GM12878 (cell line): ENCODE measurements around the gene DEFB108B. TPM values are rescaled to one million over a fixed set of nuclear protein-coding genes. Genes with fewer than 3 reads are reported as not detected.
A peak's percentile ranks its signal among the peaks of the same experiment; 100 is the strongest.
"Not testable (repeated sequence)": the region's sequence is repeated elsewhere in the genome, so short reads cannot be mapped to it uniquely, and the experiment has no call there.

Experiments used
- ATAC-seq: fragments of 200-7000 bp; cut with Tn5 transposase; 3 replicates; pipeline ENCODE4 v1.9.1; 2020; ENCODE audit warnings: mild to moderate bottlenecking, moderate library complexity
- BruUV-seq: library from RNA; stranded (reverse); fragments of 400-500 nt; replicated peaks from 2 replicates; lab custom pipeline; 2021; lab: Mats Ljungman, UMichigan
- CTCF ChIA-PET: fragments of 300-600 bp; sonication (Branson Sonifier 250); formaldehyde crosslinking; extraction: SDS; loops from one replicate; lab custom pipeline; 2021; ENCODE audit warnings: inconsistent platforms; lab: Yijun Ruan, JAX
- POLR2A ChIA-PET: fragments of 350-600 bp; formaldehyde crosslinking; extraction: SDS; loops from one replicate; lab custom pipeline; 2021; ENCODE audit warnings: inconsistent platforms; lab: Charles Lee
- RAD21 ChIA-PET: fragments of 300-600 bp; sonication (Branson Sonifier 250); formaldehyde crosslinking; loops from one replicate; lab custom pipeline; 2023; ENCODE audit warnings: antibody characterized with exemption; ENCODE audit not compliant: unreplicated experiment; lab: Charles Lee
- SMC1A ChIA-PET: fragments of 300-600 bp; sonication (Branson Sonifier 250); formaldehyde crosslinking; loops from one replicate; lab custom pipeline; 2023; ENCODE audit not compliant: unreplicated experiment, uncharacterized antibody; lab: Charles Lee
- DNase-seq: peaks from one replicate; pipeline ENCODE4 v3.0.0-alpha.2; 2011; ENCODE audit warnings: low read depth, low spot score
- FAIRE-seq: peaks from 3 replicates; lab custom pipeline; 2011; peaks lifted over from hg19 to GRCh38; lab: Jason Lieb, UNC
- H2AFZ ChIP-seq: 2 replicates; pipeline ENCODE4 v1.6.0; 2011; ENCODE audit warnings: low read depth, low read length, control low read depth; ENCODE audit not compliant: control insufficient read depth
- H3K27ac ChIP-seq: 2 replicates; pipeline ENCODE4 v1.5.1; 2011; ENCODE audit warnings: control low read depth; ENCODE audit not compliant: control insufficient read depth, insufficient read depth
- H3K27me3 ChIP-seq, 2 experiments: replicated peaks in 1 of 2; 2 replicates each; pipeline versions ENCODE4 v1.6.0 to v1.6.1; 2011; ENCODE audit warnings: low read length in 1 of 2; ENCODE audit not compliant: control insufficient read depth in 2 of 2, insufficient read depth in 2 of 2
- H3K36me3 ChIP-seq, 2 experiments: 2 replicates each; pipeline ENCODE4 v1.5.1; 2011; ENCODE audit warnings: low read length in 1 of 2; ENCODE audit not compliant: control insufficient read depth in 2 of 2, insufficient read depth in 2 of 2
- H3K4me1 ChIP-seq: 2 replicates; pipeline ENCODE4 v1.6.1; 2011; ENCODE audit warnings: mild to moderate bottlenecking, low read length, moderate library complexity, mixed read lengths; ENCODE audit not compliant: control insufficient read depth, insufficient read depth
- H3K4me2 ChIP-seq: 2 replicates; pipeline ENCODE4 v1.6.0; 2011; ENCODE audit warnings: control low read depth; ENCODE audit not compliant: control insufficient read depth, insufficient read depth
- H3K4me3 ChIP-seq: fragments of 200-600 bp; sonication (generic); 2 replicates; pipeline ENCODE4 v1.5.1; 2016
- H3K79me2 ChIP-seq: 2 replicates; pipeline ENCODE4 v1.6.0; 2011; ENCODE audit warnings: low read length; ENCODE audit not compliant: control insufficient read depth, insufficient read depth
- H3K9ac ChIP-seq: 2 replicates; pipeline ENCODE4 v1.8.0; 2011; ENCODE audit warnings: low read length, control low read depth, mixed read lengths; ENCODE audit not compliant: control insufficient read depth, insufficient read depth
- H3K9me3 ChIP-seq: replicated peaks from 3 replicates; pipeline ENCODE4 v1.5.1; 2011; ENCODE audit warnings: mild to moderate bottlenecking, low read length; ENCODE audit not compliant: control insufficient read depth, insufficient read depth
- H4K20me1 ChIP-seq: 2 replicates; pipeline ENCODE4 v1.6.0; 2011; ENCODE audit not compliant: control insufficient read depth, insufficient read depth
- RAD21 ChIP-seq: IDR thresholded peaks from 2 replicates; pipeline ENCODE4 v1.6.1; 2011; ENCODE audit warnings: mild to moderate bottlenecking, low read depth, low read length, moderate library complexity; ENCODE audit not compliant: insufficient read depth
- WGBS: methylation state at CpG from one replicate; pipeline ENCODE4 v1.1.6; 2016; ENCODE audit warnings: low lambda C conversion rate; ENCODE audit not compliant: insufficient replicate concordance, insufficient coverage; ENCODE audit errors: missing lambda C conversion rate; 5-methylcytosine and 5-hydroxymethylcytosine counted together
- in situ Hi-C: fragments of 300-500 bp; cut with MboI; formaldehyde crosslinking; loops from 9 replicates; pipeline ENCODE4 v1.14.3; 2018; ENCODE audit warnings: mixed read lengths
- intact Hi-C: fragments of 100-400 bp; cut with micrococcal nuclease; formaldehyde crosslinking; loops from one replicate; pipeline ENCODE4 v1.14.2; 2022; ENCODE audit not compliant: unreplicated experiment
- polyA plus RNA-seq, 11 experiments: library from polyadenylated mRNA; depleted of rRNA in 4 of 11; unstranded in 6 of 11; stranded (reverse) in 5 of 11; fragments of >200 nt; fragmentation: Nextera tagmentation in 4 of 11; fragmentation: Illumina TruSeq in 1 of 11; extraction: Ambion mirVana in 4 of 11; extraction: Trizol in 1 of 11; gene quantifications; 1 replicate in 1 of 11; 2 replicates in 10 of 11; pipeline versions ENCODE4 v1.2.1 to v1.2.3, GENCODE V29; 2011 to 2016; ENCODE audit warnings: inconsistent platforms in 2 of 11, missing spikeins in 2 of 11, low read depth in 1 of 11
- total RNA-seq, 4 experiments: library from RNA; depleted of rRNA in 3 of 4; stranded (reverse); fragments of >200 nt in 3 of 4; fragmentation: Illumina TruSeq in 1 of 4; extraction: Trizol in 1 of 4; gene quantifications; 2 replicates each; pipeline versions ENCODE4 v1.2.1 to v1.2.3, GENCODE V29; 2013 to 2021
- TF ChIP-seq, protein P1 (sequence below), 3 experiments: IDR thresholded peaks in 2 of 3; conservative IDR thresholded peaks in 1 of 3; 2 replicates each; pipeline ENCODE4 v1.5.1; 2011; ENCODE audit warnings: low read depth in 3 of 3, low read length in 3 of 3, mild to moderate bottlenecking in 3 of 3, control low read depth in 2 of 3, moderate library complexity in 2 of 3, inconsistent platforms in 1 of 3, mixed read lengths in 1 of 3; ENCODE audit not compliant: control insufficient read depth in 2 of 3, insufficient read depth in 1 of 3; ENCODE audit errors: extremely low read depth in 1 of 3

The DEFB108B gene
- total and polyA plus RNA-seq, 10 of the 15 experiments (the other 5 are each of a cell fraction or from before 2014, with no cell fraction given) = not detected

DNA sequence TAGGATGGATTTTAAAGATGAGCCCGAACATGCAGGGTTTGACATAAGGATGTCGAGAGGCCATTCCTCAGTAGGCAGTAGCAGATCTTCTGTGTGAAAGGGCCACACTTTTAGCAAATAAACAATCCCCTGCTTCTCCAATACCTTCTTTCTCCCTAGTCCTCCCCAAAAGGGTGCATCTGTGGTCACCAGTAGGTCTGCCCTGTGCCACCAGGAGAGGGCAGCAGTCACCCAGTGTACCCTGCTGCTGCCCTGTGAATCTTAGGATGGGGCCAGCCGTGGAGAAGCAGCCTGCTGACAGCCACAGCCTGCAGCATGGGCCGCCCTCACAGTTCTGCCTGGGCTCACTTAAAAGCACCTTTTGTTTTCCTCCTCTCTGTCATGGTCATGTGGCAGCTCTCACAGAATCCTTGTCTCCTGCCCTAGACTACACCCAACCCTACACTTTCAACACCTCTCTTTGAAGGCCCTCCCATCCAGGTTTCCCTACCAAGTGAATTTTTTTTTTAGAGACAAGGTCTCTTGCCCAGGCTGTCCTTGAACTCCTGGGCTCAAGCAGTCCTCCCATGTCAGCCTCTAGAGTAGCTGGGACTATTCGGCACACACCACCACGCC lies 40.3 kb upstream of the DEFB108B start:
- FAIRE-seq, H3K79me2 ChIP-seq, H3K36me3 ChIP-seq, ATAC-seq, SMC1A ChIA-PET, RAD21 ChIA-PET, CTCF ChIA-PET, H3K4me2 ChIP-seq, POLR2A ChIA-PET, H3K9me3 ChIP-seq, H4K20me1 ChIP-seq, BruUV-seq, H3K4me3 ChIP-seq, H3K9ac ChIP-seq, H3K27me3 ChIP-seq, H3K27ac ChIP-seq, H2AFZ ChIP-seq, H3K4me1 ChIP-seq, DNase-seq: not testable (repeated sequence)
- TF ChIP-seq, protein P1, sequence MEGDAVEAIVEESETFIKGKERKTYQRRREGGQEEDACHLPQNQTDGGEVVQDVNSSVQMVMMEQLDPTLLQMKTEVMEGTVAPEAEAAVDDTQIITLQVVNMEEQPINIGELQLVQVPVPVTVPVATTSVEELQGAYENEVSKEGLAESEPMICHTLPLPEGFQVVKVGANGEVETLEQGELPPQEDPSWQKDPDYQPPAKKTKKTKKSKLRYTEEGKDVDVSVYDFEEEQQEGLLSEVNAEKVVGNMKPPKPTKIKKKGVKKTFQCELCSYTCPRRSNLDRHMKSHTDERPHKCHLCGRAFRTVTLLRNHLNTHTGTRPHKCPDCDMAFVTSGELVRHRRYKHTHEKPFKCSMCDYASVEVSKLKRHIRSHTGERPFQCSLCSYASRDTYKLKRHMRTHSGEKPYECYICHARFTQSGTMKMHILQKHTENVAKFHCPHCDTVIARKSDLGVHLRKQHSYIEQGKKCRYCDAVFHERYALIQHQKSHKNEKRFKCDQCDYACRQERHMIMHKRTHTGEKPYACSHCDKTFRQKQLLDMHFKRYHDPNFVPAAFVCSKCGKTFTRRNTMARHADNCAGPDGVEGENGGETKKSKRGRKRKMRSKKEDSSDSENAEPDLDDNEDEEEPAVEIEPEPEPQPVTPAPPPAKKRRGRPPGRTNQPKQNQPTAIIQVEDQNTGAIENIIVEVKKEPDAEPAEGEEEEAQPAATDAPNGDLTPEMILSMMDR (IDR thresholded peaks at IDR 0.05 in 2 of 3, conservative IDR thresholded peaks at IDR 0.05 in 1 of 3; ENCODE audit: control insufficient read depth in 2 of 3, extremely low read depth in 1 of 3, insufficient read depth in 1 of 3, low read depth in 3 of 3, low read length in 3 of 3) = peak; percentile 17 to 42 (median 37); a peak in 4 of 6 replicates
- peak; percentile 29 for TF ChIP-seq RAD21
- WGBS = 66% methylated on average over 6 of the region's 6 CpGs
- in situ Hi-C loops = loop anchor here (10.0 kb wide), 1 partner anchor 642 kb away; the partner anchor contains the start of gene CLPB
- intact Hi-C loops = loop anchor here (1.0 to 10.0 kb wide), 2 partner anchors 21 to 72 kb away; no protein-coding TSS in a partner anchor

DNA sequence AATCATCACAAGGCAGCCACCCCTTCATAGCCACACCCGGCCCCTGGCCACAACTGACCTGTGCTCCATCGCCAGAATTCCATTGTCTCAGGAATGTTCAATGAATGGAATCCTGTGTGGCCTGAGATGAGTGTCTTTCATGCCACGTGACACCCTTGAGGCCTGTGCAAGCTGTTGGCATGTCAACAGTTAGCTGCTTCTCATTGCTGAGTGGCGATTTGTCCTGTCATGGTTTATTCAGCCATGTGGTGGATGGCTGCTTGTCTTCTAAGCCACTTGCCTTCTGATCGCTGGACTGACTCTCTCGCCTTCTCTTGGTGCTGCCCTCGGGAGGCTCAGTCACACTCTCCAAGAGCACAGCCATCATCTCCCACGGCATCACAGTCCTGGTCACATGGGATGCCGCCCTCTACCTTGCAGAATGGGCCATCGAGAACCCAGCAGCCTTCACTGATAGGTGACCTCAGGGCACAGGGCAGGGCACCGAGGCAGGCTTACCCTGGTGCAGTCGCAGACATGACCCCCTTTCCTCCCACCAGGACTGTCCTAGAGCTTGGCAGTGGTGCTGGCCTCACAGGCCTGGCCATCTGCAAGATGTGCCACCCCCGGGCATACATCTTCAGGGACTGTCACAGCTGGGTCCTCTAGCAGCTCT lies 38.5 kb upstream of the DEFB108B start:
- H3K9me3 ChIP-seq, H3K79me2 ChIP-seq, H3K27me3 ChIP-seq, BruUV-seq, H3K4me1 ChIP-seq, H2AFZ ChIP-seq, H3K4me2 ChIP-seq, CTCF ChIA-PET, H3K9ac ChIP-seq, FAIRE-seq, H4K20me1 ChIP-seq, ATAC-seq, RAD21 ChIA-PET, H3K36me3 ChIP-seq, SMC1A ChIA-PET, DNase-seq, H3K4me3 ChIP-seq, POLR2A ChIA-PET, H3K27ac ChIP-seq: not testable (repeated sequence)
- WGBS = 80% methylated on average over 13 of the region's 13 CpGs
- in situ Hi-C loops = loop anchor here (10.0 kb wide), 1 partner anchor 640 kb away; the partner anchor contains the start of gene CLPB
- intact Hi-C loops = loop anchor here (10.0 kb wide), 1 partner anchor 70 kb away; no protein-coding TSS in a partner anchor

DNA sequence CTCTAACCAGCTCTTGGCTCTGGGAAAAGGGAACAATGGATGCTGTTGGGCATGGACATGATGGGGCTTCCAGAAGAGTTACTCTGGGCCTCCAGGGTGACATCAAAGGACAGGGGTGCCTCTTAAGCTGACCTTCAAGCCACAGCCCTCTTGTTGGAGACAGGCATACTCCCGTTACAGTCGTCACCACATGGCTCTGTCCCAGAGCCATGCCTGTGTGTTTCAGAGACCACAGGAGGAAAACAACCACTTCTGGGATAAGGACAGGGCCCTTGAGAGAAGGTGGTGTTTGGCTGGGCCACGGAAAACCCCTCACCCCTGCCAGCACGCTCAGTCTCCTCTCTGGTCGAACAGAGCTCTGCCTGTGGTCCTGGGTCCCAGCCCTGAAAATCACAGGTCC lies 37.8 kb upstream of the DEFB108B start:
- ATAC-seq, H3K4me1 ChIP-seq, H3K4me3 ChIP-seq, H3K27me3 ChIP-seq, H4K20me1 ChIP-seq, H3K27ac ChIP-seq, FAIRE-seq, H3K9me3 ChIP-seq, SMC1A ChIA-PET, H3K4me2 ChIP-seq, H3K36me3 ChIP-seq, H3K9ac ChIP-seq, DNase-seq, POLR2A ChIA-PET, H3K79me2 ChIP-seq, CTCF ChIA-PET, BruUV-seq, RAD21 ChIA-PET, H2AFZ ChIP-seq: not testable (repeated sequence)
- intact Hi-C loops (loop anchor here (10.0 kb wide), 1 partner anchor 70 kb away; no protein-coding TSS in a partner anchor), in situ Hi-C loops (loop anchor here (10.0 kb wide), 1 partner anchor 640 kb away; the partner anchor contains the start of gene CLPB)
- WGBS = 66% methylated on average over 5 of the region's 5 CpGs
